ENCODE results near the gene MTUS2. TPM values are rescaled to one million over a fixed set of nuclear protein-coding genes. Genes with fewer than 3 reads are reported as not detected.

The MTUS2 gene
- total RNA-seq, 1 experiment from 2014 or later, result not detected

- Histone ChIP-seq H3K4me2 (ENCODE audit: low read length) (no peak overlapping the region), H3K4me1 (ENCODE audit: insufficient read depth, low read length) (peaks cover 3% of the 10 kb centered on the region; the same call in 1 of the 2 replicates), H3K9me3 (ENCODE audit: low read length) (no peaks in the 10 kb centered on the region), H3K27me3 (ENCODE audit: low read length) (peaks cover 34% of the 10 kb centered on the region), H3K9ac (ENCODE audit: low read length) (no peak overlapping the region), H3K27ac (ENCODE audit: low read length) (no peak overlapping the region), H4K20me1 (ENCODE audit: low read length) (no peaks in the 10 kb centered on the region), H3K9me2 (replicated peaks; ENCODE audit: low read length) (no peaks in the 10 kb centered on the region), H3K79me2 (ENCODE audit: low read length) (no peaks in the 10 kb centered on the region), H2AFZ (ENCODE audit: low read length) (no peak overlapping the region), H3K4me3 (ENCODE audit: low read length) (no peak overlapping the region), H3K36me3 (ENCODE audit: low read depth, low read length) (no peaks in the 10 kb centered on the region), H3F3A (ENCODE audit: low read length, unreplicated experiment) (no peaks in the 10 kb centered on the region)
- no TSS peak for BruUV-seq (replicated peaks)
- DNase-seq (peak; percentile 50), ATAC-seq (peak; percentile 66)
- ChIA-PET POLR2A (ENCODE audit: unreplicated experiment) (no interaction called here), CTCF (no interaction called here)
- TF ChIP-seq EZH2 (IDR thresholded peaks at IDR 0.05; ENCODE audit: low read length, unreplicated experiment), result no peak
- TF ChIP-seq, protein P1, sequence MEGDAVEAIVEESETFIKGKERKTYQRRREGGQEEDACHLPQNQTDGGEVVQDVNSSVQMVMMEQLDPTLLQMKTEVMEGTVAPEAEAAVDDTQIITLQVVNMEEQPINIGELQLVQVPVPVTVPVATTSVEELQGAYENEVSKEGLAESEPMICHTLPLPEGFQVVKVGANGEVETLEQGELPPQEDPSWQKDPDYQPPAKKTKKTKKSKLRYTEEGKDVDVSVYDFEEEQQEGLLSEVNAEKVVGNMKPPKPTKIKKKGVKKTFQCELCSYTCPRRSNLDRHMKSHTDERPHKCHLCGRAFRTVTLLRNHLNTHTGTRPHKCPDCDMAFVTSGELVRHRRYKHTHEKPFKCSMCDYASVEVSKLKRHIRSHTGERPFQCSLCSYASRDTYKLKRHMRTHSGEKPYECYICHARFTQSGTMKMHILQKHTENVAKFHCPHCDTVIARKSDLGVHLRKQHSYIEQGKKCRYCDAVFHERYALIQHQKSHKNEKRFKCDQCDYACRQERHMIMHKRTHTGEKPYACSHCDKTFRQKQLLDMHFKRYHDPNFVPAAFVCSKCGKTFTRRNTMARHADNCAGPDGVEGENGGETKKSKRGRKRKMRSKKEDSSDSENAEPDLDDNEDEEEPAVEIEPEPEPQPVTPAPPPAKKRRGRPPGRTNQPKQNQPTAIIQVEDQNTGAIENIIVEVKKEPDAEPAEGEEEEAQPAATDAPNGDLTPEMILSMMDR (conservative IDR thresholded peaks at IDR 0.05; ENCODE audit: low read depth, low read length), result no peak
- TF ChIP-seq EZH2phosphoT487 (IDR thresholded peaks at IDR 0.05; ENCODE audit: borderline replicate concordance, low read length), result no peak
- intact Hi-C loops (cut with micrococcal nuclease), result no loop called here
Observed at GRCh38 chr13:29436291-29436690, 616.2 kb downstream of the MTUS2 start.

DNA sequence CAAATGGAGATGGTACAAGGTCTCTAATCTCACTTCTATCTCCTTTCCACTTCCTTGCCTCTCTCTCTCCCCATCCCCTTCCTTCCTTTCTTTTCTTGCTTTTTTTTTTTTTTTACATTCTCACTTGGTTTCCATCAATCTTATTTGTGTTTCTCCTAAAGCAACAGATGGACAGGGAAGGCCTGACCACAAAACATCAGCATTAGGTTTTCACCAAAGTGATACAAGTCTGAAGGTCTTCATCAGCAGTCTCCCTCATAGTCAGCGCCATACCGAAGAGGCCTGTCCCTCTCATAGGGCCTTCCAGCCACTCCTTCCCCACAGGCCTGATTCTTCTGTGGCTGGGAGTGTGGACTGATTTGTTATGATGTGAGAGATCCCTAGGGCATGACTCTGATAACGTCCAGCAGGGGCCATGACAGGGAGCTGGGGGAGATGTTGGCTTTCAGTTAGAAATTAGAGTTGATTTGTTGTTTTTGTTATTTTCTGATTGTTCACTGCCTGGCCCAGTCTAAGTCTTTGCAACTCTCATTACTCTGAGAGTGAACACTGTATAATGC, 616.7 kb downstream of the MTUS2 start:
- intact Hi-C loops (cut with micrococcal nuclease), result no loop called here
- H3K4me1 ChIP-seq (ENCODE audit: insufficient read depth, low read length), result peaks cover 3% of the 10 kb centered on the region; the same call in 1 of the 2 replicates
- CTCF ChIA-PET, result no interaction called here

GRCh38 chr13:29438769-29439168, 618.6 kb downstream of the MTUS2 start:
- H3K4me2 ChIP-seq (ENCODE audit: low read length), result no peak overlapping the region
- DNase-seq (no peak), ATAC-seq (no peak)
- no peak overlapping the region for H3K4me3 ChIP-seq (ENCODE audit: low read length)
- H2AFZ ChIP-seq (ENCODE audit: low read length), result no peak overlapping the region
- H3F3A ChIP-seq (ENCODE audit: low read length, unreplicated experiment), result no peaks in the 10 kb centered on the region
- TF ChIP-seq EZH2 (IDR thresholded peaks at IDR 0.05; ENCODE audit: low read length, unreplicated experiment), result no peak
- TF ChIP-seq EZH2phosphoT487 (IDR thresholded peaks at IDR 0.05; ENCODE audit: borderline replicate concordance, low read length), result no peak
- TF ChIP-seq, protein P1 (conservative IDR thresholded peaks at IDR 0.05; ENCODE audit: low read depth, low read length), result no peak
- no peak overlapping the region for H3K9ac ChIP-seq (ENCODE audit: low read length)
- no TSS peak for BruUV-seq (replicated peaks)
- H3K79me2 ChIP-seq (ENCODE audit: low read length), result no peaks in the 10 kb centered on the region
- no peaks in the 10 kb centered on the region for H3K36me3 ChIP-seq (ENCODE audit: low read depth, low read length)
- H3K27ac ChIP-seq (ENCODE audit: low read length), result no peak overlapping the region
- no peaks in the 10 kb centered on the region for H4K20me1 ChIP-seq (ENCODE audit: low read length)
- H3K9me2 ChIP-seq (replicated peaks; ENCODE audit: low read length), result no peaks in the 10 kb centered on the region
- ChIA-PET POLR2A (ENCODE audit: unreplicated experiment) (no interaction called here), CTCF (no interaction called here)
- peaks cover 35% of the 10 kb centered on the region for H3K27me3 ChIP-seq (ENCODE audit: low read length)
- intact Hi-C loops (cut with micrococcal nuclease), result no loop called here
- peaks cover 3% of the 10 kb centered on the region; the same call in 1 of the 2 replicates for H3K4me1 ChIP-seq (ENCODE audit: insufficient read depth, low read length)
- no peaks in the 10 kb centered on the region for H3K9me3 ChIP-seq (ENCODE audit: low read length)

More for the DNA sequence above, 616.7 kb downstream of the MTUS2 start:
- no peak overlapping the region for H2AFZ ChIP-seq (ENCODE audit: low read length)
- H3K27me3 ChIP-seq (ENCODE audit: low read length), result peaks cover 39% of the 10 kb centered on the region
- H3F3A ChIP-seq (ENCODE audit: low read length, unreplicated experiment), result no peaks in the 10 kb centered on the region
- ATAC-seq, result no peak
- DNase-seq, result no peak
- H3K27ac ChIP-seq (ENCODE audit: low read length), result no peak overlapping the region
- POLR2A ChIA-PET (ENCODE audit: unreplicated experiment), result no interaction called here
- H3K4me3 ChIP-seq (ENCODE audit: low read length), result no peak overlapping the region
- no peaks in the 10 kb centered on the region for H3K9me3 ChIP-seq (ENCODE audit: low read length)
- no peak overlapping the region for H3K4me2 ChIP-seq (ENCODE audit: low read length)
- H3K9ac ChIP-seq (ENCODE audit: low read length), result no peak overlapping the region
- no peaks in the 10 kb centered on the region for H3K9me2 ChIP-seq (replicated peaks; ENCODE audit: low read length)
- TF ChIP-seq EZH2 (IDR thresholded peaks at IDR 0.05; ENCODE audit: low read length, unreplicated experiment) (no peak), EZH2phosphoT487 (IDR thresholded peaks at IDR 0.05; ENCODE audit: borderline replicate concordance, low read length) (no peak)
- TF ChIP-seq, protein P1 (conservative IDR thresholded peaks at IDR 0.05; ENCODE audit: low read depth, low read length), result no peak
- no TSS peak for BruUV-seq (replicated peaks)
- no peaks in the 10 kb centered on the region for H3K36me3 ChIP-seq (ENCODE audit: low read depth, low read length)
- no peaks in the 10 kb centered on the region for H3K79me2 ChIP-seq (ENCODE audit: low read length)
- no peaks in the 10 kb centered on the region for H4K20me1 ChIP-seq (ENCODE audit: low read length)
